ENCODE results near the gene MFAP4. TPM values are rescaled to one million over a fixed set of nuclear protein-coding genes. Genes with fewer than 3 reads are reported as not detected.

Gene MFAP4
- total RNA-seq, 1 experiment from 2014 or later: 1.5 TPM

DNA sequence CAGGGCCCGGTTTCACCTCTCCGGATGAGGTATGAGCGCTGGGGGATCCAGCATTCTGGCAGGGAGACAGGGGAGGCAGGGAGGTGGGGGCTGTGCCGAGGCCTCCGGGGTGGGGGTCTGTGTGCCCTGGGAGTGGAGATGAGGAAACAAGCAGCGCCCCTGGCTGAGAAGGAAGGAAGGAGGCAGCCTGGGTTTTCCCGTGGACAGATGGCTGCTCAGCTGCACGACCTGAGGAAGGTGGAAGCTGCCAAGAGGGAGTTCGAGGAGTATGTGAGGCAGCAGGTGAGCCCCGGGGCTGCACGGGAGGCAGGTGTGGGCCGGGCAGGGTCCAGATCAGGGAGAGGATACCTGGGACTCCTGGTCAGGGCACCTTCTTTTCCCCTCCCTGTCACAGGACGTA is 28.3 kb upstream of the MFAP4 start:
- Histone ChIP-seq H3K23ac (ENCODE audit: insufficient read length, low read depth, low read length) (no peak overlapping the region), H3K9ac (ENCODE audit: extremely low read depth, insufficient read length, low read length) (no peak overlapping the region), H2BK12ac (ENCODE audit: insufficient read length, low read depth, low read length) (no peak overlapping the region), H3K56ac (ENCODE audit: insufficient read length, low read depth, low read length) (no peak overlapping the region), H2AK5ac (ENCODE audit: insufficient read length, low read length) (no peak overlapping the region), H3K14ac (ENCODE audit: insufficient read depth, low read length) (no peak overlapping the region), H4K5ac (ENCODE audit: insufficient read length, low read depth, low read length) (no peak overlapping the region), H2BK5ac (ENCODE audit: insufficient read length, low read length) (no peak overlapping the region), H3K18ac (ENCODE audit: insufficient read length, low read depth, low read length) (no peak overlapping the region), H3K4ac (ENCODE audit: low read depth, low read length) (no peak overlapping the region), H2AFZ (ENCODE audit: low read length) (no peak overlapping the region), H4K20me1 (ENCODE audit: control insufficient read depth, insufficient read depth, insufficient read length) (no peaks in the 10 kb centered on the region), H3K4me1 (ENCODE audit: insufficient read depth, low read length) (no peaks in the 10 kb centered on the region), H3K79me1 (ENCODE audit: insufficient read depth, low read depth, low read length, poor library complexity, severe bottlenecking) (no peaks in the 10 kb centered on the region), H4K8ac (replicated peaks; ENCODE audit: insufficient read length, low read depth, low read length) (no peak overlapping the region), H3T11ph (ENCODE audit: low read length) (no peak overlapping the region), H2BK120ac (ENCODE audit: low read depth, low read length, poor library complexity, severe bottlenecking) (no peak overlapping the region), H3K23me2 (ENCODE audit: insufficient read length, low read depth, low read length, poor library complexity, severe bottlenecking) (no peaks in the 10 kb centered on the region), H4K91ac (ENCODE audit: insufficient read length, low read depth, low read length) (no peak overlapping the region), H3K4me2 (ENCODE audit: insufficient read depth, insufficient read length, low read length) (no peak overlapping the region), H2BK15ac (ENCODE audit: low read depth, low read length) (no peak overlapping the region), H3K9me3 (ENCODE audit: control insufficient read depth, low read depth, low read length) (no peaks in the 10 kb centered on the region), H2BK20ac (ENCODE audit: low read depth, low read length, poor library complexity, severe bottlenecking) (no peak overlapping the region), H3K27ac (ENCODE audit: insufficient read length, low read depth, low read length) (no peak overlapping the region), H3K27me3 (ENCODE audit: insufficient read depth, low read length) (no peaks in the 10 kb centered on the region), H3K79me2 (ENCODE audit: insufficient read depth, low read length) (no peaks in the 10 kb centered on the region)
- Mint-ChIP-seq H3K4me3 (no peak overlapping the region), H3K4me1 (peaks cover 10 to 27% of the 10 kb centered on the region in 2 experiments), H3K9me3 (no peaks in the 10 kb centered on the region), H3K36me3 (ENCODE audit: insufficient read depth in 1 of 3, low read depth in 3 of 3) (no peaks in the 10 kb centered on the region), H3K27ac (peak overlapping the region in 1 of 3 experiments; percentile 28; a peak in 1 of 7 replicates), H3K27me3 (ENCODE audit: low read depth) (peaks cover 8% of the 10 kb centered on the region)
- peak; percentile 39 for DNase-seq
- no CpG with 5 or more reads among the region's 13 CpGs for WGBS (ENCODE audit: extremely low coverage, insufficient read length, low lambda C conversion rate)
- TF ChIP-seq, protein P1, sequence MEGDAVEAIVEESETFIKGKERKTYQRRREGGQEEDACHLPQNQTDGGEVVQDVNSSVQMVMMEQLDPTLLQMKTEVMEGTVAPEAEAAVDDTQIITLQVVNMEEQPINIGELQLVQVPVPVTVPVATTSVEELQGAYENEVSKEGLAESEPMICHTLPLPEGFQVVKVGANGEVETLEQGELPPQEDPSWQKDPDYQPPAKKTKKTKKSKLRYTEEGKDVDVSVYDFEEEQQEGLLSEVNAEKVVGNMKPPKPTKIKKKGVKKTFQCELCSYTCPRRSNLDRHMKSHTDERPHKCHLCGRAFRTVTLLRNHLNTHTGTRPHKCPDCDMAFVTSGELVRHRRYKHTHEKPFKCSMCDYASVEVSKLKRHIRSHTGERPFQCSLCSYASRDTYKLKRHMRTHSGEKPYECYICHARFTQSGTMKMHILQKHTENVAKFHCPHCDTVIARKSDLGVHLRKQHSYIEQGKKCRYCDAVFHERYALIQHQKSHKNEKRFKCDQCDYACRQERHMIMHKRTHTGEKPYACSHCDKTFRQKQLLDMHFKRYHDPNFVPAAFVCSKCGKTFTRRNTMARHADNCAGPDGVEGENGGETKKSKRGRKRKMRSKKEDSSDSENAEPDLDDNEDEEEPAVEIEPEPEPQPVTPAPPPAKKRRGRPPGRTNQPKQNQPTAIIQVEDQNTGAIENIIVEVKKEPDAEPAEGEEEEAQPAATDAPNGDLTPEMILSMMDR (conservative IDR thresholded peaks at IDR 0.05): no peak

All from H9 (cell line).